DMS 273 treated with DMSO at 0.1 percent for 48 hours (cell line): ENCODE data around the gene WDR81.

Source experiments
- DNase-seq: peaks from one replicate; lab custom pipeline; 2025; lab: John Stamatoyannopoulos, UW

WDR81 gene

GRCh38 chr17:1782171-1782567 lies 57.7 kb downstream of the WDR81 start:
- DNase-seq, result no peak

- no peak for DNase-seq
These were observed 58.8 kb downstream of the WDR81 start for GRCh38 chr17:1783271-1783670.

GRCh38 chr17:1783834-1784611 lies 59.5 kb downstream of the WDR81 start:
- no peak for DNase-seq

- no peak for DNase-seq
These were observed 61.4 kb downstream of the WDR81 start for GRCh38 chr17:1785930-1786329.

- no peak for DNase-seq
These were observed 62.2 kb downstream of the WDR81 start for GRCh38 chr17:1786708-1787107.

- no peak for DNase-seq
These were observed 62.9 kb downstream of the WDR81 start for GRCh38 chr17:1787301-1787902.
